Uterus (tissue), 2 donors: ENCODE results near the gene CORO1A.

ENCODE experiments used
- POLR2A ChIP-seq, 2 donors: fragments of 450-650 bp; IDR thresholded peaks; one replicate each; pipeline ENCODE4 v1.6.1; 2016; ENCODE audit warnings: antibody characterized with exemption in 2 of 2, mild to moderate bottlenecking in 1 of 2, moderate library complexity in 1 of 2
- TF ChIP-seq, protein P1 (sequence below), 4 experiments: fragments of 200-600 bp in 2 of 4; fragments of 450-650 bp in 2 of 4; sonication (generic) in 2 of 4; IDR thresholded peaks; one replicate each; pipeline ENCODE4 v1.5.1; 2016 to 2019; ENCODE audit warnings: antibody characterized with exemption in 4 of 4, mild to moderate bottlenecking in 2 of 4, moderate library complexity in 1 of 4

- TF ChIP-seq, protein P1, sequence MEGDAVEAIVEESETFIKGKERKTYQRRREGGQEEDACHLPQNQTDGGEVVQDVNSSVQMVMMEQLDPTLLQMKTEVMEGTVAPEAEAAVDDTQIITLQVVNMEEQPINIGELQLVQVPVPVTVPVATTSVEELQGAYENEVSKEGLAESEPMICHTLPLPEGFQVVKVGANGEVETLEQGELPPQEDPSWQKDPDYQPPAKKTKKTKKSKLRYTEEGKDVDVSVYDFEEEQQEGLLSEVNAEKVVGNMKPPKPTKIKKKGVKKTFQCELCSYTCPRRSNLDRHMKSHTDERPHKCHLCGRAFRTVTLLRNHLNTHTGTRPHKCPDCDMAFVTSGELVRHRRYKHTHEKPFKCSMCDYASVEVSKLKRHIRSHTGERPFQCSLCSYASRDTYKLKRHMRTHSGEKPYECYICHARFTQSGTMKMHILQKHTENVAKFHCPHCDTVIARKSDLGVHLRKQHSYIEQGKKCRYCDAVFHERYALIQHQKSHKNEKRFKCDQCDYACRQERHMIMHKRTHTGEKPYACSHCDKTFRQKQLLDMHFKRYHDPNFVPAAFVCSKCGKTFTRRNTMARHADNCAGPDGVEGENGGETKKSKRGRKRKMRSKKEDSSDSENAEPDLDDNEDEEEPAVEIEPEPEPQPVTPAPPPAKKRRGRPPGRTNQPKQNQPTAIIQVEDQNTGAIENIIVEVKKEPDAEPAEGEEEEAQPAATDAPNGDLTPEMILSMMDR (IDR thresholded peaks at IDR 0.05), result no peak
- no peak for TF ChIP-seq POLR2A (IDR thresholded peaks at IDR 0.05)
These were observed 26.2 kb upstream of the CORO1A start for GRCh38 chr16:30157214-30157613.
